NCI-H1105 (cell line): ENCODE data around the gene SELPLG.
A peak's percentile ranks its signal among the peaks of the same experiment; 100 is the strongest.
"Not testable (repeated sequence)": the region's sequence is repeated elsewhere in the genome, so short reads cannot be mapped to it uniquely, and the experiment has no call there.

Experiments used
- DNase-seq: peaks from one replicate; lab custom pipeline; 2025; lab: John Stamatoyannopoulos, UW

The SELPLG gene

GRCh38 chr12:108655812-108656175 is 22.1 kb upstream of the SELPLG start:
- not testable (repeated sequence) for DNase-seq

GRCh38 chr12:108654622-108655021 is 20.9 kb upstream of the SELPLG start:
- not testable (repeated sequence) for DNase-seq

GRCh38 chr12:108653922-108654321 is 20.2 kb upstream of the SELPLG start:
- no peak for DNase-seq

- DNase-seq, result peak; percentile 55
These were observed 19.4 kb upstream of the SELPLG start for GRCh38 chr12:108653082-108653516.

- DNase-seq, result no peak
These were observed 16.4 kb upstream of the SELPLG start for GRCh38 chr12:108650083-108650482.

- DNase-seq, result no peak
These were observed 16.0 kb upstream of the SELPLG start for GRCh38 chr12:108649669-108650068.

- no peak for DNase-seq
These were observed 15.4 kb upstream of the SELPLG start for GRCh38 chr12:108649126-108649525.

GRCh38 chr12:108648371-108648770 is 14.7 kb upstream of the SELPLG start:
- no peak for DNase-seq

- DNase-seq, result no peak
These were observed 14.0 kb upstream of the SELPLG start for GRCh38 chr12:108647585-108648287.

GRCh38 chr12:108646600-108647579 is 13.2 kb upstream of the SELPLG start:
- no peak for DNase-seq

- no peak for DNase-seq
These were observed 12.2 kb upstream of the SELPLG start for GRCh38 chr12:108645686-108646599.

- no peak for DNase-seq
These were observed 11.1 kb upstream of the SELPLG start for GRCh38 chr12:108644811-108645120.

- no peak for DNase-seq
These were observed 10.5 kb upstream of the SELPLG start for GRCh38 chr12:108643941-108644810.

- no peak for DNase-seq
These were observed 9.4 kb upstream of the SELPLG start for GRCh38 chr12:108642899-108643654.

- no peak for DNase-seq
These were observed 8.7 kb upstream of the SELPLG start for GRCh38 chr12:108642269-108642870.

- DNase-seq, result no peak
These were observed 8.0 kb upstream of the SELPLG start for GRCh38 chr12:108641446-108642268.

GRCh38 chr12:108640802-108641445 is 7.2 kb upstream of the SELPLG start:
- no peak for DNase-seq

- no peak for DNase-seq
These were observed 5.5 kb upstream of the SELPLG start for GRCh38 chr12:108638997-108639822.
